Measurements from ENCODE around the gene RAPGEF3.

- no peak for TF ChIP-seq CTCF (IDR thresholded peaks at IDR 0.05; ENCODE audit: insufficient read depth, low read length)
- TF ChIP-seq, protein P1, sequence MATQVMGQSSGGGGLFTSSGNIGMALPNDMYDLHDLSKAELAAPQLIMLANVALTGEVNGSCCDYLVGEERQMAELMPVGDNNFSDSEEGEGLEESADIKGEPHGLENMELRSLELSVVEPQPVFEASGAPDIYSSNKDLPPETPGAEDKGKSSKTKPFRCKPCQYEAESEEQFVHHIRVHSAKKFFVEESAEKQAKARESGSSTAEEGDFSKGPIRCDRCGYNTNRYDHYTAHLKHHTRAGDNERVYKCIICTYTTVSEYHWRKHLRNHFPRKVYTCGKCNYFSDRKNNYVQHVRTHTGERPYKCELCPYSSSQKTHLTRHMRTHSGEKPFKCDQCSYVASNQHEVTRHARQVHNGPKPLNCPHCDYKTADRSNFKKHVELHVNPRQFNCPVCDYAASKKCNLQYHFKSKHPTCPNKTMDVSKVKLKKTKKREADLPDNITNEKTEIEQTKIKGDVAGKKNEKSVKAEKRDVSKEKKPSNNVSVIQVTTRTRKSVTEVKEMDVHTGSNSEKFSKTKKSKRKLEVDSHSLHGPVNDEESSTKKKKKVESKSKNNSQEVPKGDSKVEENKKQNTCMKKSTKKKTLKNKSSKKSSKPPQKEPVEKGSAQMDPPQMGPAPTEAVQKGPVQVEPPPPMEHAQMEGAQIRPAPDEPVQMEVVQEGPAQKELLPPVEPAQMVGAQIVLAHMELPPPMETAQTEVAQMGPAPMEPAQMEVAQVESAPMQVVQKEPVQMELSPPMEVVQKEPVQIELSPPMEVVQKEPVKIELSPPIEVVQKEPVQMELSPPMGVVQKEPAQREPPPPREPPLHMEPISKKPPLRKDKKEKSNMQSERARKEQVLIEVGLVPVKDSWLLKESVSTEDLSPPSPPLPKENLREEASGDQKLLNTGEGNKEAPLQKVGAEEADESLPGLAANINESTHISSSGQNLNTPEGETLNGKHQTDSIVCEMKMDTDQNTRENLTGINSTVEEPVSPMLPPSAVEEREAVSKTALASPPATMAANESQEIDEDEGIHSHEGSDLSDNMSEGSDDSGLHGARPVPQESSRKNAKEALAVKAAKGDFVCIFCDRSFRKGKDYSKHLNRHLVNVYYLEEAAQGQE (IDR thresholded peaks at IDR 0.05; ENCODE audit: insufficient replicate concordance, low read depth), result no peak
- no peak for TF ChIP-seq POLR2AphosphoS5 (IDR thresholded peaks at IDR 0.05; ENCODE audit: low read depth)
Observed at GRCh38 chr12:47754881-47755280, 3.8 kb downstream of the RAPGEF3 start.

Data from HL-60 (cell line).